HG03095 (cell line): ENCODE measurements around the gene ABAT.
"Not testable (repeated sequence)": the region's sequence is repeated elsewhere in the genome, so short reads cannot be mapped to it uniquely, and the experiment has no call there.

Experiments
- ATAC-seq: cut with Tn5 transposase; IDR thresholded peaks from one replicate; pipeline ENCODE4 v1.9.1; 2021; ENCODE audit warnings: moderate library complexity; ENCODE audit not compliant: unreplicated experiment

ABAT gene

DNA sequence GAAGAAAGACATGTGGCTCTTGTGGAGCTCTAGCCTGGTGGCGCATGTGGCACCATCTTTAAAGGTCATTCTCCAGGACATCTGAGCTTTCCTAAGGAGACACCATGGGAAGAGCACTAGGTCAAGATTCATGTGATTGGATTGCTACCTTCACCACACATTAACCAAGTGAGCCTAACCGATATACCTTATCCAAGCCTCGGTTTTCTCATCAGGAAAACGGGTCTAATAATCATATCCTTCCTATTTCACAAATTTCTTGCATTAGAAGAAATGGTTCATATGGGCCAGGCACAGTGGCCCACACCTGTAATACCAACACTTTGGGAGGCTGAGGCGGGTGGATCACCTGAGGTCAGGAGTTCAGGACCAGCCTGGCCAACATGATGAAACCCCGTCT lies 64.7 kb downstream of the ABAT start:
- no peak for ATAC-seq

GRCh38 chr16:8739989-8740704 lies 65.7 kb downstream of the ABAT start:
- ATAC-seq = no peak

DNA sequence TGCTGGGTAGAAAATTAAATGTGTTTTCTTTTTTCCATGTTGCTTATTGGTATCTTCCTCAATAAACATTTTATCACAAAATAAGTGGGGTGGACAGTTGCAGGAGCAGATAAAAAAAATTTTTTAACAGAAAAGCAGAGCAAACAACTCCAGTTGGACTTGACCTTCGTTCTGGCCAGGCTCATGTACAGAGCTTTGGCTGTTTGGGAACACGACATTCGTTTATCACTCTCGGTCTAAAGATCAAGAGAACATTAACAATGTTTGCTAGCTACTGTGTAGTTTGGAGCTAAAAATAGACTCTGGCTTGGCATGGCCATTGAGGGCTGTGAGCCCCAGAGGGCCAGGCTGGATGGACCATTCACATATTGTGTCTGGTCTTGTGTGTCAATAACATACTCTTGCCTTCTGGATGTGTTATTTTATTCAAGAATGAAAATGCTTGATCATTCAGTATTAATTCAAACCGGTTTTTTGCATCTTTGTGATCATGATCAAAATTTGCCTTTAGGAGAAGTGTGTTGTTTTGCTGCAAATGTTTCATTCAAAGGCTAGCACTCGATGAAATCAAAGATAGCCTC lies 66.4 kb downstream of the ABAT start:
- no peak for ATAC-seq

- ATAC-seq = no peak
These were observed 67.2 kb downstream of the ABAT start for GRCh38 chr16:8741636-8742035.

- ATAC-seq = no peak
These were observed 67.7 kb downstream of the ABAT start for GRCh38 chr16:8742068-8742467.

DNA sequence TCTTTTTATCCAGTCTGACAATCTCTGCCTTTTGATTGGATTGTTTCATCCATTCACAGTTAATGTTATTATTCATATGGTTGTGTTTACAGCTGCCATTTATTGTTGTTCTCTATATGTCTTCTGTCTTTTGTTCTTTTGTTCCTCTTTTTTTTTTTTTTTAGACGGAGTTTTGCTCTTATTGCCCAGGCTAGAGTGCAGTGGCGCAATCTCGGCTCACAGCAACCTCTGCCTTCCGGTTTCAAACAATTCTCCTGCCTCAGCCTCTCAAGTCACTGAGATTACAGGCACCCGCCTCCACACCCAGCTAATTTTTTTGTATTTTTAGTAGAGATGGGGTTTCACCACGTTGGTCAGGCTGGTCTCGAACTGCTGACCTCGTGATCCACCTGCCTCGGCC lies 74.5 kb downstream of the ABAT start:
- not testable (repeated sequence) for ATAC-seq

GRCh38 chr16:8751481-8752311 lies 77.3 kb downstream of the ABAT start:
- ATAC-seq = no peak

DNA sequence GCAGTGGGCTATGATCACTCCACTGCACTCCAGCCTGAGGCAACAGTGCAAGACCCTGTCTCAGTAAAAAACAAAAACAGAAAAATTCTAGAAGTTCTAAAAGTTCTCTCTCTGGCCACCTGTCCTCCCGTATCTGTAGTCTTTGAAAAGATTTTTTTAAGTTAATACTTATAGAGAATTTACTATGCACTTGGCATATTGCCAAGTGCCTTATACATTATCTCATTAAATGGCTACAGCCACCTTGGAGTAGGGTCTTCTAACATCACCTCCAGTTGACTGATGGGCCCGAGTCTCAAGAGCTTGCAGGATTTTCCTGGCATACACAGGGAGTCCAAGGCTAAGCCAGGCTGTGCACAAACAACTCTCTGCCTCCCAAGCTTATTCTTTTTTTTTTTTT lies 78.3 kb downstream of the ABAT start:
- no peak for ATAC-seq

DNA sequence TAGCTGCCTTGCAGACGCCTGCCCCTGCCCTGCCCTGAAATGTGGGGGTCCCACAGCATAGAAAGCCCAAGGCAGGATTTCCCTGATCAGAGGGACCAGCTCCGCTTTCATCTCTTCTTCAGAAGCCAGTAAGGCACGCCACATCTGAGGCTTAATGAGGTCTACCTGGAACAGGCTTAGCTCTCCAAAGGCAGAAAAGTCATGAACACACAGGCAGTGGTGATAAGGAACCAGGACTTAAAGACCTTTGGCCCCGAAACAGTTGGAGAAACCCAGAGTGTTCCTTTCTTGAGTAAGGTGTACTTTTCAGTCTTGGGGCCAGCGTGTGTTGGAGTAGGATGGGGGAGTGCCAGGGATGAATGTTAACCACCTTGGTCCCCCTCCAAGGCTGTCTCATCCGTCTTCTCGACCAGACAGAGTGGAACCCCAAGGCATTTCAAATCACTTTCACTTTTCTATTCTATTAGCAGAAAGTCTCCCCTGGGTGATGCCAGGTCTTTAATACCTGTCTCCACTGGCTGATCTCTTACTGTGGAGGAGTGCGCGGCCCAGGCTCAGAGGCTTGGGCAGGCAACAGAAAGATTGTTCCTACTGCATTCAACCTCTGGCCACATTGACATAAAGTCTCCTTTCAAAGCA lies 79.1 kb downstream of the ABAT start:
- ATAC-seq = no peak

DNA sequence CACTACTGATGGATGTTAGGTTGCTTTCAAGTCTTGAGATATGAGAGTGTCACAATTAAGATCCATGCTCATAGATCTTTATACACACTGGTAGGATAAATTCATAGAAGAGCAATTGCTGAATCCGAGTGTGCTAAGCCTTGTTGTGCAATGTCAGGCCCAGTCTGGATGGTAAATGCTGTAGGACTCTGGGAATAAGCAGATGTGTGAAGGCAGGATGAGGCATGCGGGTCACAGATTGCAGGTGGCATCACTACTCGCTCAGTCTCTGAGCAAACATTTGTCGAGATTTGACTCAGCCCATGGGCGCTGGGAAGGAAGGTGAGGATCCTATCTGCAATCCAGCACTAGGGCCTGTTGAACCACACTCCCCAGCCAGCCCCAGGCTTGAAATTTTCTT lies 82.3 kb downstream of the ABAT start:
- no peak for ATAC-seq

DNA sequence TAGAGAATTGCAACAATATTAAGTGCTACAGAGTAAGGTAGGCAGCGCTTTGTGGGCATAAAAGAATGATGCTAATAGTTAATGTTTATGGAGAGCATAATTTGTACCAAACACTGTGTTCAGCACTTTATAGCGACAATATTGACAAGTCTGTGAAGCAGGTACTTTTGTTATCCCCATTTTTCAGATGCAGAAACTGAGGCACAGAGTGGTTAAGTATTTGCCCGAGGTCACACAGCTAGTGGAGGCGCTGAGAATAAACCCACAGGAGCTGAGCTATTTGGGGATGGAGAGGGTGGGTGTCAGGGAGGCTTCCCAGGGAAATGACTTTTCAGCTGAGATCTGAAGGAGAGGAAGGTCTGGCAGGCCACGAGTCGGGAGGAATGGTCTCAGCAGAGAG lies 83.6 kb downstream of the ABAT start:
- no peak for ATAC-seq

DNA sequence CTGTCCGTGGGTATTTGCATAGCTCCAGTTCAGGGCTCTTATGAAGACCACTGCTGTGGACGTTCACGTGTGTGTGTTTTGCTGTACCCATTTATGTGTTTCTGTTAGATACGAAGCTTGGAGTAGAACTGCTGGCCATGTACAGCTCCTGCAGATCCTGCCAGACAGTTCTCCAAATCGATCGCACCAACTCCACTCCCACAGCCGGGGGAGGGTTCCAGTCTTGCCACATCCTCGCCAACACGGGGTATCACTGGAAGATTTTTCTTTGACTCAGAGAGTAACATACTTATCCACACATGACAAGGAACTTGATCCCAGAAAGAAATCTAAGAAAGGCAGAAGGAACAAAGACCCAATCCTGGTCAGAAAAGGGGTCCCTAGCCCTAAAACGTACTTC lies 85.6 kb downstream of the ABAT start:
- no peak for ATAC-seq

DNA sequence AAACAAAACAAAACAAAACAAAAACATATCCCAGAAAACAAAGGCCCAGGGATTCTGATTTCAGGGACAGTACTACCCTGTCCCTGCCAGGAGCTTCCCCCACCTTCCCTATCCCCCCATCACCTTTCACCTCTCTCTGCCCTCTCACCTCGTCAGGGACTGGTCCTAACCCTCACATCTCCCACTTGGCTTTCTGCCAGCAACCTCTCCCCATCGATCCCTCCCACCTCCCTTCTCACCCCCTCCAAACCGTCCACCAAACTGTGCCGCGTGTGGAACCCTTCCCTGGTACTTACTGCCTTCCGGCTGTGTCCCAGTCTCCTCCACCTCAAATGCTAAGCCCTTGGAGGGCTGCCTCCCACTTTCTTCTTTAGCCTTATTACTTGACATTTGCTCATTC lies 86.7 kb downstream of the ABAT start:
- no peak for ATAC-seq

- ATAC-seq = no peak
These were observed 87.8 kb downstream of the ABAT start for GRCh38 chr16:8762254-8762653.

- ATAC-seq = no peak
These were observed 88.7 kb downstream of the ABAT start for GRCh38 chr16:8763083-8763482.

- ATAC-seq = no peak
These were observed 89.5 kb downstream of the ABAT start for GRCh38 chr16:8763899-8764298.

DNA sequence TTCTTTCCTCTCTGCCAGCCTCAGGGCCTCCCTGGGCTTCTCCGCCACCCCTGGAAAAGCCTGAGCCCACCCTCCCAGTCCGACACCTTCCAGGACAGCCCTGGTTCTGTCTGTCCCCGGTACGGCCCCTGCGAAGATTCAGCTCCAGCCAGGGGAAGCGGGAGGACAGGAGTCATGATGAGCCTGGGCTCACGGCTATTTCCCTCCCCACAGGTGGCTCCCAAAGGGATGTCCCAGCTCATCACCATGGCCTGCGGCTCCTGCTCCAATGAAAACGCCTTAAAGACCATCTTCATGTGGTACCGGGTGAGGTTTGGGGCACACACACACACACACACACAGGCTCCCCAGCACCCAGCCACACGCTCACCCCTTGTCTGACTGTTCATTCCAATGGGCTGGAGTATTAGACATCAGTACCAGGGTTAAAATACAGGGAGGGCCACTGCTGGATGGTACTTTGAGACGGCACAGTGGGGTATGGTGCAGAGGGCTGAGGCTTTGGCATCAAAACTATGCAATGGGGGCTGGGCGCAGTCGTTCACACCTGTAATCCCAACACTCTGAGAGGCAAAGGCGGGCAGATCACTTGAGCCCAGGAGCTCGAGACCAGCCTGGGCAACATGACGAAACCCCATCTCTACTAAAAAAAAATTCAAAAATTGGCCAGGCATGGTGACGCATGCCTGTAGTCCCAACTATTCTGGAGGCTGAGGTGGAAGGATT lies 90.3 kb downstream of the ABAT start:
- ATAC-seq = no peak

GRCh38 chr16:8767176-8767575 lies 92.8 kb downstream of the ABAT start:
- ATAC-seq = no peak

DNA sequence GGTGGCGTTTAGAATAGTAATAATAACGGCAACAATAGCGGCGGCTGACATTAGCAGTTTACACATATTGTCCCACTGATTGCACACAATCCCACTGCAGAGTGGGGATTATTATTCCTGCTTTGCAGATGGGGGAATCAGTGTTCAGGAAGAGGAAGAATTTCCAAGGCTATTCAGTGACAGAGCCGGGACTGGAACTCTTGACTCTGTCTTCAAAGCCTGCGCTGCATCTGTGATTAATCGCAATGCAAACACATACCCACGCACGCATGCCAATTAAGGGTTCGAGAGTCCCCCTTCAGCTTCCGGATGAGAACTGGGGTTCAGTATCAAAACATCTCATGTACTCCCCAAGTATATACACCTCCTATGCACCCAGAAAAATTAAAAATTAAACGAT lies 93.9 kb downstream of the ABAT start:
- no peak for ATAC-seq

DNA sequence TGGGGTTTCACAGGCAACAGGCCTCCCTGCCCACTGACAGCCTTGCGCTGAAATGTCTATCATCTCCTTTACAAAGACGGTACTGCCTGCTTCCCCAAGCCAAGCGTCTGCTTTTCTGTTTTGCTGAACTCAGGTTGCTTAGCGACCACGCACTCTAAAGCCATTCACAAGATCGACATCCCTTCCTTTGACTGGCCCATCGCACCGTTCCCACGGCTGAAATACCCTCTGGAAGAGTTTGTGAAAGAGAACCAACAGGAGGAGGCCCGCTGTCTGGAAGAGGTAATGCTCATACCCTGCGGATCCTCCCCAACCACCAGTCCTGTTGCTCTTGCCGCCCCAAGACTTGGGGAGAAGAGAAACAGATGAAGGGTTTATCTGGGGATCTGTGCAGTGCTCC lies 94.3 kb downstream of the ABAT start:
- ATAC-seq = no peak

GRCh38 chr16:8773537-8773936 lies 99.1 kb downstream of the ABAT start:
- ATAC-seq = no peak
